Peyer's patch (tissue), 4 donors: ENCODE results near the gene CORO1C. TPM values are rescaled to one million over a fixed set of nuclear protein-coding genes. Genes with fewer than 3 reads are reported as not detected.
"Not testable (repeated sequence)": the region's sequence is repeated elsewhere in the genome, so short reads cannot be mapped to it uniquely, and the experiment has no call there.

Experiments
- DNase-seq, 3 donors: peaks; one replicate each; pipeline ENCODE4 v3.0.0-alpha.2; 2017 to 2019
- H3K27ac ChIP-seq, 4 donors: fragments of 200-600 bp; sonication (generic); one replicate each; pipeline ENCODE4 v1.5.1; 2016 to 2019
- H3K27me3 ChIP-seq, 2 donors: fragments of 200-600 bp; sonication (generic); one replicate each; pipeline ENCODE4 v1.5.1; 2019
- H3K36me3 ChIP-seq, 3 donors: fragments of 200-600 bp; sonication (generic); one replicate each; pipeline ENCODE4 v1.5.1; 2016 to 2019
- H3K4me1 ChIP-seq, 4 donors: fragments of 200-600 bp; sonication (generic); one replicate each; pipeline ENCODE4 v1.5.1; 2016 to 2019
- H3K4me3 ChIP-seq, 4 donors: fragments of 200-600 bp; sonication (generic); 1 replicate in 3 of 4; 2 replicates in 1 of 4; pipeline ENCODE4 v1.5.1; 2016 to 2019; ENCODE audit warnings: mild to moderate bottlenecking in 1 of 4
- H3K9me3 ChIP-seq, 4 donors: fragments of 200-600 bp; sonication (generic); one replicate each; pipeline ENCODE4 v1.5.1; 2016 to 2019; ENCODE audit warnings: mild to moderate bottlenecking in 1 of 4
- CTCF ChIP-seq, 6 experiments: fragments of 450-650 bp in 4 of 6; fragments of 200-600 bp in 2 of 6; sonication (generic) in 1 of 6; IDR thresholded peaks; one replicate each; pipeline ENCODE4 v1.5.1; 2017 to 2019; ENCODE audit warnings: antibody characterized with exemption in 6 of 6, mild to moderate bottlenecking in 3 of 6, moderate library complexity in 1 of 6
- POLR2A ChIP-seq, 2 donors: fragments of 450-650 bp; IDR thresholded peaks; one replicate each; pipeline ENCODE4 v1.5.1; 2017; ENCODE audit warnings: antibody characterized with exemption in 2 of 2, mild to moderate bottlenecking in 2 of 2, moderate library complexity in 2 of 2
- total RNA-seq, 4 donors: library from RNA; depleted of rRNA; stranded (reverse); fragments of >200 nt; gene quantifications; one replicate each; pipeline ENCODE4 v1.1.0, GENCODE V29; 2016

Gene CORO1C
- total RNA-seq, 4 donors from 2014 or later = 76.3 to 144 (median 87.4) TPM

GRCh38 chr12:108738170-108738569 lies 6.9 kb upstream of the CORO1C start:
- H3K27me3 ChIP-seq = no peaks in the 10 kb centered on the region
- TF ChIP-seq POLR2A (IDR thresholded peaks at IDR 0.05) (no peak), CTCF (IDR thresholded peaks at IDR 0.05) (no peak)
- H3K36me3 ChIP-seq = no peaks in the 10 kb centered on the region
- H3K27ac ChIP-seq = no peak overlapping the region
- peaks cover 0 to 10% (median 0%) of the 10 kb centered on the region in 4 donors for H3K4me1 ChIP-seq
- no peak for DNase-seq
- no peaks in the 10 kb centered on the region for H3K9me3 ChIP-seq
- no peak overlapping the region for H3K4me3 ChIP-seq

- Histone ChIP-seq H3K4me1 (peaks cover 0 to 14% (median 1%) of the 10 kb centered on the region in 4 donors), H3K4me3 (no peak overlapping the region), H3K36me3 (no peaks in the 10 kb centered on the region), H3K27ac (no peak overlapping the region), H3K9me3 (no peaks in the 10 kb centered on the region), H3K27me3 (no peaks in the 10 kb centered on the region)
- TF ChIP-seq POLR2A (IDR thresholded peaks at IDR 0.05) (no peak), CTCF (IDR thresholded peaks at IDR 0.05) (no peak)
- DNase-seq = no peak
Measured at GRCh38 chr12:108735855-108736254, 4.5 kb upstream of the CORO1C start.

GRCh38 chr12:108734200-108734906 lies 3.0 kb upstream of the CORO1C start:
- Histone ChIP-seq H3K4me1 (peaks cover 0 to 22% (median 3%) of the 10 kb centered on the region in 4 donors), H3K27ac (peak overlapping the region in 3 of 4 donors; percentile 76 to 95 (median 92)), H3K4me3 (no peak overlapping the region), H3K36me3 (no peaks in the 10 kb centered on the region), H3K27me3 (no peaks in the 10 kb centered on the region), H3K9me3 (no peaks in the 10 kb centered on the region)
- DNase-seq = peak in 1 of 3 donors; percentile 84
- TF ChIP-seq CTCF (IDR thresholded peaks at IDR 0.05) (no peak), POLR2A (IDR thresholded peaks at IDR 0.05) (peak; percentile 28 to 49)

- H3K4me1 ChIP-seq = peaks cover 0 to 33% (median 3%) of the 10 kb centered on the region in 4 donors
- not testable (repeated sequence) for H3K27me3 ChIP-seq, H3K4me3 ChIP-seq, DNase-seq, H3K9me3 ChIP-seq, H3K36me3 ChIP-seq
- H3K27ac ChIP-seq = peak overlapping the region in 3 of 4 donors; percentile 92 to 99 (median 95)
Measured at GRCh38 chr12:108733230-108733531, 1.9 kb upstream of the CORO1C start.

GRCh38 chr12:108732489-108733229 lies 1.3 kb upstream of the CORO1C start:
- H3K36me3 ChIP-seq = no peaks in the 10 kb centered on the region
- peaks cover 0 to 37% (median 3%) of the 10 kb centered on the region in 4 donors for H3K4me1 ChIP-seq
- H3K27me3 ChIP-seq = no peaks in the 10 kb centered on the region
- H3K9me3 ChIP-seq = no peaks in the 10 kb centered on the region
- TF ChIP-seq CTCF (IDR thresholded peaks at IDR 0.05) (no peak), POLR2A (IDR thresholded peaks at IDR 0.05) (no peak)
- peak overlapping the region; percentile 77 to 89 (median 81) for H3K4me3 ChIP-seq
- peak overlapping the region; percentile 92 to 99 (median 94) for H3K27ac ChIP-seq
- DNase-seq = no peak

GRCh38 chr12:108731866-108732461 lies 646 bp upstream of the CORO1C start:
- H3K4me3 ChIP-seq = peak overlapping the region; percentile 77 to 89 (median 81)
- peaks cover 0 to 42% (median 3%) of the 10 kb centered on the region in 4 donors for H3K4me1 ChIP-seq
- H3K36me3 ChIP-seq = no peaks in the 10 kb centered on the region
- DNase-seq = peak; percentile 100
- no peaks in the 10 kb centered on the region for H3K27me3 ChIP-seq
- H3K27ac ChIP-seq = peak overlapping the region; percentile 92 to 99 (median 94)
- H3K9me3 ChIP-seq = no peaks in the 10 kb centered on the region
- TF ChIP-seq CTCF (IDR thresholded peaks at IDR 0.05) (peak in 1 of 6 experiments; percentile 7), POLR2A (IDR thresholded peaks at IDR 0.05) (peak in 1 of 2 donors; percentile 76)
